Activated effector memory CD4-positive, alpha-beta T cell treated with anti-CD3 and anti-CD28 coated beads, Interleukin-2, amount 50 U/mL, for 16 hours (primary cell): Measurements from ENCODE around the gene DSC2.
"Not testable (repeated sequence)": the region's sequence is repeated elsewhere in the genome, so short reads cannot be mapped to it uniquely, and the experiment has no call there.

Experiments used
- DNase-seq: peaks from one replicate; pipeline ENCODE4 v3.0.0-alpha.2; 2020

DSC2 gene

DNA sequence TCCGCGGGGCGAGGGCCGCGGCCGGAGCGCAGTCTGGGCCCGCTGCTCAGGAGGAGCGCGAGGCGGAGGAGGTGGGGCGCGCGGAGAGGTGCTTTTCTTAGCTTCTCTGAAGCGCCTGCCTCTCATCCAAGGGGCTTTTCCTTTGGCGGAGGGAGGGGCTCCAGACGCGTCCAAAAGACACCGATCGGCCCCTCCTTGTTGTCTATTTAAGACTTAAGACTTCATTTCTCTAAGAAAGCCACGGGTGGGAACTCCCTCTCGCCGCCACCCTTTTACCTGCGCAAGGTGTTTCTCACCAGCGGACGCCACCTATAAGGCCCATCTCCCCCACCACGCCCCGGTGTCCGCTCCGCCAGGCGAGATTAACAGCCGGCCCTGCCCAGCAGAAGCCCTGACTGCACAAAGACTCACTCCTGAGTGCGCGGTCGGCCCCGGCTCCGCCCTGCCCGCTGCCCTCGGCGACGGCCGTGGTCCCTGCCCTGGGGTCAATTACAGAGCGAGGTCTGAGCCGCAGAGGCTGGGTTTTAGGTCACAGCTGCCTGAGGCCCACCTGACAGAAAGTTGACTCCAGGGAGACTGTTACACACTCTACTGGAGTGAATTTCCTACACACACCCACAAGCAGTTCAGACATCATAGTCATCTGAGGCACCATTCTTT lies at the start of gene DSC2:
TSS of gene DSC2 (minus strand) at position 397 of the 660 bp plus-strand sequence. CDS start 450 bp downstream, outside the sequence.
- DNase-seq, result no peak

DNA sequence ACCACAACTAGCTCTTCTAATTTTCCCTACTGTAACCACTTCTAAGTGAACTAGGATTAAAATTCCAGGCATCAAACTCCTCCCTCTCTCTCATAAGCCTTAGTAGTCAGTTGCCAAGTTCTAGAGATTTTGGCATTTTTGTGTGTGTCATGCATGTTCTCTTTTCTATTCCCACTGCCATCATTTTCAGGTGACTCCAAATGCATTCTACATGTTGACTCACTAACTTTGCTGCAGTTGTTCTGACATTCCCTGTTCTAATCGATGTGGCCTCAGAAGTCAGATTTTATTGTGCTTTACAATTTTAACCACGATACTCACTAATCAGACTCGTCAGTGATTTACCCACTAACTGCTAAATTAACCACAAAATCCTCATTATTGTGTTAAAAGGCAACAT lies 47.1 kb upstream of the DSC2 start:
- no peak for DNase-seq

DNA sequence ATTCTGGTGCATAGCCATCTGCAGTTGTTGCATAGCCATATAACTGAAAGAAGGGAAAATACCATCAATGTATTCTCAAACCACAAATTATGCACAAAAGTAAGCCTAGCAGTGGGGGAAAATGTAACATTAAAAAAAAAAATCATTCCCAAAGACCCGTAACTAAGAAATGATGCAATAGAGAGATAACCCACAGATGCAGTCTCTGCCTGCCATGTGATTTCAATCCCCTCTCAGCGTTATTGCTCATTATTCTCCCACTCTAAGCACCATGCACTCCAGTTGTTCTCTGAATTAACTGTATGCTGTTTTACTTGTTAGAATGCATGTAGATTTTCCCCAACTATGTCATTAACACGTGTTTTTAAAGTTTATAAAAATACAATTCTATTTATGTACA lies 46.4 kb upstream of the DSC2 start:
- DNase-seq, result no peak

DNA sequence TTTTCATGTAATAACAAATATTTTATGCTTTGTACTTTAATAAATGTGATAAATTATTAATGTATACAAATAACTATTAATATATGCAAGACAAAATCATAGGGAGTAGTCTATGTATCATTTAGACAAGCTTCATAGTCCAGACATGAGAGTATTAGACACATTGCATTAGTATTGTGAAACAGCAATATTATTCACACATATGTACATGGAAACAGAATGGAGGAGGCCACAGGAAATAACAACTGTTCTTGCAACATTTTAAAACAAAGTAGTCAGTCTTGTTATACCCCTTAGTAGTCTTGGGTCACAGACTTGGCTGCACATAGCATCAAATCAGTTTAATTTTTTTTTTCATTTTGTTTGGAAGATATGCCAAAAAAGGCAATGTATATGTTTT lies 44.6 kb upstream of the DSC2 start:
- DNase-seq, result no peak

DNA sequence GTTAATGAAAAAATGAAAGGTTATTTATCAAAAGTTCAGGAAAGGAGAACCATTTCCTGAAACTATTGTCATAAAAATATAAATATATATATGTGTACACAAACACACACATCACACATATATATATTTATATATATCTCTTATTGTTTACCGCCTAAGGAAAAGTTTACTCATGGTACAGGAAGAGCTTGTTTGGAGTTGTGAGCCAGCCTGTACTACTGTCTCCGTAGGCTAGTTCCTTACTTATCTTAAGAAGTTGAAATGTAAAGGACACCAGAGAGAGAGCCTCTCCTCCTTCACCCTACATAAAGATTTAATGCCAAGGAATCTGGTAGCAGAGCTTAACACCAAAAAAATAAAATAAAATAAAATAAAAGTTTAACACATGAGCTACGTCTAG lies 40.8 kb upstream of the DSC2 start:
- DNase-seq, result no peak

DNA sequence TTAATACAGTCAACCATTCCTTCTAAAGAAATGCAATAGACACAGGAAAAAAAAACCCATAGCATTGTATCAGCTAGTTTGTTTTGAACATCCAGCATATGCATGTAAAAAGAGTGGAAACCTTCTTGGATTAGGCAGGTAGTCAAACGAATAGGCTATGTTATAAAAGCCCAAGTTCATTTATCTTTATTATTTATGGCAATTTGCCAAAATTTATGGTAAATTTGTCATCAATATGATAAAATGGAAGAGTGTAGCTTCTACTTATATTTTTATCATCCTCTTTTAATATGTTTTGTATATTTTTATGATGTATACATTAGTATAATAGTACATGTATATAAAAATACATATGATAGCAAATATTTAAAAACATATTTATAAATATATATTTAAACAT lies 36.5 kb upstream of the DSC2 start:
- no peak for DNase-seq

DNA sequence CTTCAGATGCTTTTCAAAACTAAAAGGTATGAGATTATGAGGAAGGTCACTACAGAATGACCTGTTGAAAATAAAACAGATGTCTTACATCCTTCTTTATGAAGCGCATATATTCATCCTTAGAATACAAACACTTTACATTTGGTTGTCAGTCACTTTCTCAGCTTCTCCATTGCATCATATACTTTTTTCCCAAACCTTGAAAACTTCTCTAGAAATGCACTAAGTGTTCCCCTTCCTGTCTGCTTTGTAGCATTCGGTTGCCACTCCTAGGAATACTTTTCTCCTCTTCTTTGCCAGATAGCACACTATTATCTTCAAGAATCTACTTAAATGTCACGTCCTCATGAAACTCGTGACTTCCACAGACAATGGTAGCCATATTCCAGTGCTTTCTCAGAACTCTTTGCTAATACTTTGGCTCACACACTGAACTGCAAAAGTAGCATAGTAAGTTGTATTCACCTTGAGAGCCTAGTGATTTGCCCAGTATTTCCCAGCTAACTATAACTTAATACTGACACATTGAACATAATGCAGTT lies 32.8 kb upstream of the DSC2 start:
- DNase-seq, result no peak

DNA sequence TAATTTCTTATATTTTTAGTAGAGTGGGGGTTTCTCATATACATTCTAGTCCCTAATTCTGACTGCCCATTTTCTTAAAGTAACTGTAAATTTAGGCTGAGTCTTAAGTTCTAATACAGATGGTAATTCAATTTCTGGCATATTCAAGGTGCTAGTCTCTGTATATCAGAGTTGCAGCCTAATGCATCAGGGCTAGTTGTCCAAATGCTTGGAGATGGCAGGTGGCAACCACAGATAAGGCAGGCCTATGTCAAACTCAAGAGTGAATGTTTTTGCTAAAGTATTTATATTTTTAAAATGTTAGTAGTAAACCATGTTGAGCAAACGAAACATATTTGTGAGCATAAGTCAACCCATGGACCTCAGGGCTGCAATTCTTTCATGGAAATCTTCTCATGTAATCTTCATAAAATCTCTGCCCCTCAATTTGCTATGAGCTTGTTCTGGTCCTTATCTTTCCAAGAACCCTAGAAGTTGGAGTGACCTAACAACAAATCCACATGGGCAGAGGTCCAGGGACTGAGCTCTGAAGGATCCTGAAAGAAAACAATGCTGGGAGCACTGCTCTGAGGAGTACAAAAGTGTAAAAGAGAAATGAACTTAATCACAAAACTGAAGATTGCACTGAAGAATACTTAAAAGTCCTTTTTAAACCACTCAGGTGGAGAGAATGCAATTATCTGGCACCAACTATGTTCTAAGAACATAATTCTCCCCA lies 27.3 kb upstream of the DSC2 start:
- DNase-seq, result no peak

DNA sequence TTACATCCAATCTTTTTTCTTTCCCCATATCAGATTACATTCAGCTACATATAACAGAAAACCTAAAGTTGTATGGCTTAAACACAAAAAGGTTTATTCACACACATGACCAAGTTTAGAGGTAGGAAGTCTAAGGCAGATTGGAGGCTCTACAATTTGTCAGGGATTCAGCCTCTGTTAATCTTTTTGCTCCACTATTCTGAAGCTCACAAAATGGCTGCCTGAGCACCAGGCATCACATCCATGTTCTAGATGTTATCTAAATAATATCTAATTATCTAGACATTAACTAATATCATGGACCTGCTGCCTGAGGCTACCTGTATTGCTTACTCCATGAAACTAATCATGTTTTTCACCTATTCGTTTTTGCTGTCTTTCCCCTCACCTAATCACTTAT lies 23.7 kb upstream of the DSC2 start:
- no peak for DNase-seq

DNA sequence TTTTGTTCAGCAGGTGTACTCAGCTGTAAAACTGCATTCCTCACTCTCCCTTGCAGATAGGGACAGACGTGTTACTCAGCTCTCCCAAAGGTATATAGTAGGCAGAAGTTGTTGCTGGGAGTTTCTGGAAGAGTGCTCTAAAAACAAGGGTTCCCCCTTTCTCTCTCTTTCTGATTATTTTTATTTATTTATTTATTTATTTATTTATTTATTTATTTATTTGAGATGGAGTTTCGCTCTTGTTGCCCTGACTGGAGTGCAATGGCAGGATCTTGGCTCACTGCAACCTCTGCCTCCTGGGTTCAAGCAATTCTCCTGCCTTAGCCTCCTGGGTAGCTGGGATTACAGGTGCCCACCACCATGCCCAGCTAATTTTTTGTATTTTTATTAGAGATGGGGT lies 20.9 kb upstream of the DSC2 start:
- not testable (repeated sequence) for DNase-seq

DNA sequence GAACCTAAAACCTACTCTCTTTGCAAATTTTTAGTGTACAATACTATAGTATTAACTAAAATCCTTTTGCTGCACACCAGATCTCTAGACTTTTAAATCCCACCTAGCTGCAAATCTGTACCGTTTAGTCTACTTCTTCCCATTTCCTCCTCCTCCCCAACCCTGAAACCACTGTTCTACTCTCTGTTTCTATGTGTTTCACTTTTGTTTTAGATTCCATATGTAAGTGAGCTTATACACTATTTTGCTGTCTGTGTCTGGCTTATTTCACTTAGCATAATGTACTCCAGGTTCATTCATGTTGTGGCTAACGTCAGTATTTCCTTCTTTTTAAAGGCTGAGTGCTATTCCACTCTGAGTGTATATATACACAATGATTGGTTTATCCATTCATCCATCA lies 18.4 kb upstream of the DSC2 start:
- no peak for DNase-seq

DNA sequence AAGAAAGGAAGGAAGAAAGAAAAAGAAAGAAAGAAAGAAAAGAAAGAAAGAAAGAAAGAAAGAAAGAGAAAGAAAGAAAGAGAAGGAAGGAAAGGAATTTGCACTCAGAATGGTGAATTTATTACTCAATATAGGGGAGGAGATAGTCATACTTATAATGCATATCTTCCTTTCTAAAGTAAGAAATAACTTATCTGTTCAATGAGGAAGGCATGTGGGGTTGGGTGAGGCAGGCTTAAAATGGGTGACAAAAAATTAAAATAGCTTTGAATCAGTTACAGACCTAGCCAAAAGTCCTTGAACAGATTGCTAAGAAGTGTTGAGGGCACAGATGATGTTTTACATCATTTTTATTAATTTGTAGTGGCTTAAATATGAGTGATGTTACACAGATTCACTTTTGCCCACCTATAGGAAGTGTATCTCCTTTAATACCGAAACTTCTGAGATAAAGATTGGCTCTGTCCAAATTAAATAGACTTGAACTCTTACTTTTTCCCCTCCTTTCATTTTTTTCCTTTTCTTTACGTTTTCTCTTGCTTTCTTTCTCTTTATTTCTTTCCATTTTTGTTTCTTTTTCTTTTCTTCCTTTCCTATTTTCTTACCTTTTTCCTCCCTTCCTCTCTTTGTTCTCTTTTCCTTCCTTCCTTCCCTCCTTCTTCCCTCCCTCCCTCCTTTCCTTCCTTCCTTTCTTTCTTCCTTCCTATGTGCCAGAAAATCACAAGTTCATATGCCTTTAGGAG lies 14.8 kb upstream of the DSC2 start:
- DNase-seq, result no peak

DNA sequence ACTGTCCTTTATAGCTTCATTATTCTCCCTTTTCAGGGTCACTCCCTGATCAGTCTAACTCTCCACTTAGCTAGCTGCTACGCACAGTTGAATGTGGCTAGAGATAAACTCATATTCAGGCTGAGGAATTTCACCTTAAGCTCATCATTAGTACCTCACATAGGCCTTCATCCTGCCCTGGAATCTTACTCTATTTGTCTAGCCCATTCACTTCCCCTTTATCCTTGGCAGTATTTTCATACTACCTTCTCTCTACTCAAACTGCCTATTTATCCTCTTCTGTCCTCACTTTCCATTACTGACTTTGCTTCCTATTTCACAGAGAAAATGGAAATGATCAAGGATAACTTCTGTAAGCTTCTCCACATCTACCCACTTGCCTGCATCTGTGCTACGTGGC lies 10.6 kb upstream of the DSC2 start:
- no peak for DNase-seq

DNA sequence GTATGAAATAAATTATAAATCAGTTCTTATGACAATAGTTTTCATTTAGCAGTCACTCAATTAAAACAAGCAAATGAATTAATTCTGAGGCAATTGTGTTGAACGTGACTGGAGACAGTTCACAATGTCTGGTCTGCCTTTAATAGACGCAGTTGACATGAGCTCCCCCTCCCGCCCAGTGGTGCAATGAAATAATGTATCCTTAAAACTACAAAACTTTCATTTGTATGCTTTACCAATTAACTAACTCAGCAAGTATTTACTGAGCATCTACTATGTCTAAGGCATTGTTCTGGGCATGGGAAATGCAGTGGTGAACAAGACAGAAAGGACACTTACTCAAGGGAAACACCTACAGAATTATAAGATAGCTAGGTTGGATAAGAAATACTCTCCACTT lies 3.5 kb upstream of the DSC2 start:
- DNase-seq, result no peak

DNA sequence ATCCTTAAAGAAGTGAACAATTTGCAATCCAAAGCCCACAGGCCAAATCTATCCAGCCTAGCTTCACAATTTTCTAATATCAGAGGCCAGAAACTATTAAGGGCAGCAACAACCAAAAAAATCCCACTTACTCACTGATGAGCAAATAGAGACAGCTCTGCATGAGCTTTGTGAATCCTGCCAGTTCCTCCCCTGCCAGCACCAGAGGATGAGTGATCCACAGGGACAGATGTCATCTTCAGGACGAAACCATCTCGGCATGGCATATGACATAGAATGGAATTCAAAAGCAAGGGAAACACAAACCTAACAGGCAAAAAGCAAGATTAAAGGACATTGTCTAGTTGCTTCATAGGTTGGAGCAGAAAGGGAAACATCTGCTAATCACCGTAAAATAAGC lies 2.2 kb upstream of the DSC2 start:
- DNase-seq, result no peak

DNA sequence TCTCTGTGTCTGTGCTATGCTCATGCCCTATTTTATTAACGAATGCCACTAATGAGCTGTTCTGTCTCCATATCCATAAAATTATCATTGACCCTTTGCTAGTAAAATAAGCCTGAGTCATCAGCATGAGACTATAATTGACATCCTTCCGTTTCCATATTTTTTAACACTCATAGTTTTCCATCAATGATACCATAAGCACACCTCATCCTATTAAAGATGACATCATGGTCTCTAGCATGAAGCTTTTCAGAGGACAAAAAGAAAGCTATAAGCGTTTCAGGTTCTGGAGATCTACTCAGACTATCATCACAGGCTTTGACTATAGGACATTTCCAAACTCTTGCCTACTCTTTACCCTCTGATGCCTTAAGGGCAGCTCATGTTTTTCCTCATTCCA lies 1.2 kb upstream of the DSC2 start:
- DNase-seq, result no peak

DNA sequence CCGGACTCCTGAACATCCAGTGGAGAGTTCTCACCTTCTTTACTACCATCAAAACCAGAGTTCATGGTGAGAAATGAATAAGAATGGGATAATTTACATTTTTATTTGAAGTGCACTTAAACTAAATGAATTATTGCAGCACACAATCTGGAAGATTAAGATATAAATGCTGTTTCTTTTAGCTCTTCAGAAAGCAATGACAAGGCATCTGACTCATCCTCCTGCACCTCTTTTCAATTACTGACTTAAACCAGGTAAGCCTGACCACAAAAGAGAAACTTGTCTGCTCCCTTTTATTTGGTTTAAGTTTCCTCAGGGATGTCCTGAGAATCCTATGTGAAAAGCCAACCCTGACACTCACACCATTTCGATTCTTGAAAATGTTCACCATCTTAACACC lies 720 bp upstream of the DSC2 start:
- DNase-seq, result no peak

DNA sequence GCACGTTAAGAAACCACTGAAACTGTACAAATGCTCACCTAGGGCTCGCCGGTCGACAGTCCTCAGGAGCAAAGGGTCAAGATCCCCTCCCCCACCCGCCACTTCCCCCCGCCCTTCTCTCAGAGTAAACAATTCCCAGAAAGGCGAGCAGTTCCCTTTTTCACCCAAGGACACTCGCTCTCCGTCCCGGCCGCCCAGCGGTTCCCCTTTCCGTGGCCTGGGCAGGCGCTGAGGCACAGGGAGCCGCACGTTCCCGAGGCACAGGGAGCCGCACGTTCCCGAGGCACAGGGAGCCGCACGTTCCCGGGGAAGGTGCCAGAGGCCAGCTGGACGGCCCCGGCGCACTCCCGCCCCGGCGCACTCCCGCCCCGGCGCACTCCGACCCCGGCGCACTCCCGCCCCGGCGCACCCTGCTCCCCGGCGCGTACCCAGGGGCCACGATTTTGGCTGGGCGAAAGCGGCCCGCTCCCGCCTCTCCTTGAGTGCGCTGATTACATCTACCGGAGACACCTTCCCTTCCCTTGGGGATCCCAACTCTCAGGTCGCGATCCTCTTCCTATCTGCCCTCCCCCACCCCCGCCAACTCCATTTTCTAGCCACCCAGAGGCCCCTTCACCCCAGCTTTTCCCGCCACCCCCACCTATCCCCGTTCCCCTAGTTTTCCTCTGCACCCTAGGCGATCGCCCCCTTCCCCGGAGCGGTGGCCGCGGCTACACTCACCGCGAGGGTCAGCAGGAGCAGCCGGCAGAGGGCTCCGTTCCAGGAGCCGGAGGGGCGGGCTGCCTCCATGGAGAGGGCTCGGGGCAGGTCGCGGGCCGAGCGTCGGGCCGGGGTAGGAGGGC lies 817 bp downstream of the DSC2 start:
- no peak for DNase-seq

DNA sequence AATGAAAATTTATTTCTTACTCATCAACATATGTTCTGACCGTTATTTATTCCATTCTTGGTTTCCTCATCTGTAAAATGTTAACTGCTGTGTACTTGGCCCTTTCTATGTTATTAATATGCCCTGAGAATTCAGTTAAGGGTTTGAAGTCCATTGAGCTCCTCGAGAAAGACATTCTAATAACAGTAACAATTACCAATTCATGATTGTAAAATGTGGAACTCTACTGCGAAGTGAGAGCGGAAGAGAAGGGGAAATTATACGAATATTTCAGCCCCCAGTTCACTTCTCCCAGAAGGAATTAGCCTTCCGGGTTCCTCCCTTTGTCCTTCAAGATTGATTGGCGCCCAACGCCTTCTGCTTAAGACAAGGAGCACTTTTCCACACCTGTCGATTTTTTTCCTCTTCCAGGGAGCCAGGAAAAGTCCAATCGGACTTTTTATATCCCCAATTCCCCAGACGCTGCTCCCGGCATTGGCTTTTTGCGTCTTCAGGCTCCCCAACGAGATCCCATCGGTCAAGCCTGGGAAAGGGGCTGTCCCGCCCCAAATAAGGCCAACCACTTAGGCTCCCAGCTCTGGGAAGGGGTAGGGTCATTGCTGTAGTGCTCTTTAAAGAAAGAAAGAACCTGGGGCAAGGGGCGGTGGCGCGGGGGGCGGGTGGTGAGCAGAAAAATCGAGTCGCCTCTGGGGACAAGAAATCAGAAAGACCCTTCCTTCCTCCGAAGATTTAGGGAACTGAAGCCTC lies 1.6 kb downstream of the DSC2 start:
- DNase-seq, result no peak

DNA sequence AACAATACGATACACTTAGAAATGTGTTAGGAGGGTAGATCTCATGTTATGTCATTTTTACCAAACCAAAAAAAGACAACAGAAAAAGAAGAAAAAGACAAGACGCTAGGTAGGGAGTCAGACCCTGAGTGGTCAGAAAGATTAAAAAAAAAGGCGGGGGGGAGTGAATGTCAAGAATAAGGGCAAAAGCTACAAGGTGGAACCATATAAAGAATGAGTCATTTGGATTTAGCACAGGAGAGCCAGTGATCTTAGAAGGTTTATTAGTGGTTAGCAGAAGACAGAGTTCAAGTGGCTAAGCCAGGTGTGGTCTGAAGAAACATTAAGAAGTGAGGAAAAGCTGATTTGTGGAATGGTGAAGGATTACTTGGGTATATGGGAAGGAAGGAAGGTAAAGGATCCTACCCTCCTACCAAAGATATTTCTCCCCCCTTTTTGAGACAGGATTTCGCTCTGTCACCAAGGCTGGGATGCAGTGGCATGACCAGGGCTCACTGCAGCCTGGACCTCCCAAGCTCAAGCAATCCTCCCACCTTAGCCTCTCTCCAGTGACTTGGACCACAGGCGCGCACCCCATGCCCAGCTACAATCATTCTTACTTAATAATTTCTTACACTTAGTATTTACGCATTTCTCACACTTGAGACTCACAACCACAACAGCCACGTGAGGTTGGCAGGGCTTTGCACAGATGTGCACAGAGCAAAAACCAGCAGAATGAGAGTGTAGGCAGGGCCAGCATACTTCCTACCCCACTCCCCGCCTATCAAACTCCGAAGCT lies 2.6 kb downstream of the DSC2 start:
- no peak for DNase-seq

DNA sequence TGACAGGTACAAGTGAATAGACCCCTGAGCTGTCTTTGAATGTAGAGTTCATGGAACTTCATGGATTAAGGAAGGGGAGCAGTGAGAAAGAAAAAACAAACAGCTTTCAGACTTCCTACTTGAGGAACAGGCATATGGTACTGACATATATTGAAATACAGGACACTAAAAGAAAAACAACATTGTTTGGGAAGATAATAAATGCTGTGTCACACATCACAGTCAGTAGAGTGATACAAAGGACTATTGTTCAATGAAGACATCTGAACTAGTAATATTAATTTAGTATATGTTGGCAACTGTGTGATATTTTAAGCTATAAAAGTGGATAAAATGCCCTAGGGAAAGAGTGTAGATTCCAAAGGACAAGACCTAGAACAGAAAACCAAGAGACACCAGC lies 3.3 kb downstream of the DSC2 start:
- DNase-seq, result no peak
